WI38 (cell line): ENCODE results near the gene COQ3.

Experiments used
- H3K4me3 ChIP-seq: 2 replicates; pipeline ENCODE4 v1.5.1; 2011; ENCODE audit warnings: low read depth, mild to moderate bottlenecking, control low read depth, low read length
- TF ChIP-seq, protein P1 (sequence below): IDR thresholded peaks from 2 replicates; pipeline ENCODE4 v1.5.1; 2012; ENCODE audit warnings: low read depth, mild to moderate bottlenecking, control low read depth, low read length

COQ3 gene

DNA sequence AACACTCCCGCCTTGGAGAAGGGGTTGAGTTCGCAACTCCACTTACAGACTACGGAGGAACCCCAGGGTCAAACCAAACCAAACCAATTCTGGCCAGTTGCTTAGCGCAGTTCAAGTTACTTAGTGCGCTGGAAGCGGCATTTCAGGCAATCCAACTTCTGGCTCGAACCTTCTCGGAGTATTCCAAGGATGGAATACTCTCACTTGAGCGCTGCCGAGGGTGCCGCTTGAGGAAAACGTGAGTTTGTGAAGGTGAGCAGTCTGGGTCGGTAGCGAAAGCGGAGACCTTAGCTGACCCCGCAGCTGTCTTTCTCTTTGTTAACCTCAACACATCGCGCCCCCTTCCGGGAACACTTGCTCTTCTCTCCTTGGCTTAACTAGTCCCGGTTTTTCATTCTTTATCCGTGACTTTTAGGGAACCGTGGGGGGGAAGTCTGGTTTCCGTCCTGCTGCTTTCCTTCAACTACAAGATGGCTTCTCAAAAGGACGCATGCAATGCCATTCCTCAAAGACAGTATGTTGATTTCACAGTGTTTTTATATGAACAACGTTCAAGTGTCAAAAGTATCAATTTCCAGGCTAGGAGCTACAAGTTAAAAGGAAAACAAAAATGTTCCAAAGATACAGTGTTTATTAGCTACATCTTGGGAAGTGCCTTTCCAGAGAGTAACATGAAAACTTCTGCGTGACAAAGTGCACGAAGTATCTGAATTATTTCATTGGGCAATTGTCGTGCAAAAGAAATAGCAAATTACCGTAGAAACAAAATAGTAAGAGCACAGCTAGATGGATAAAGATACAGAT, 31.9 kb upstream of the COQ3 start:
- H3K4me3 ChIP-seq, result peak overlapping the region; percentile 89
- TF ChIP-seq, protein P1, sequence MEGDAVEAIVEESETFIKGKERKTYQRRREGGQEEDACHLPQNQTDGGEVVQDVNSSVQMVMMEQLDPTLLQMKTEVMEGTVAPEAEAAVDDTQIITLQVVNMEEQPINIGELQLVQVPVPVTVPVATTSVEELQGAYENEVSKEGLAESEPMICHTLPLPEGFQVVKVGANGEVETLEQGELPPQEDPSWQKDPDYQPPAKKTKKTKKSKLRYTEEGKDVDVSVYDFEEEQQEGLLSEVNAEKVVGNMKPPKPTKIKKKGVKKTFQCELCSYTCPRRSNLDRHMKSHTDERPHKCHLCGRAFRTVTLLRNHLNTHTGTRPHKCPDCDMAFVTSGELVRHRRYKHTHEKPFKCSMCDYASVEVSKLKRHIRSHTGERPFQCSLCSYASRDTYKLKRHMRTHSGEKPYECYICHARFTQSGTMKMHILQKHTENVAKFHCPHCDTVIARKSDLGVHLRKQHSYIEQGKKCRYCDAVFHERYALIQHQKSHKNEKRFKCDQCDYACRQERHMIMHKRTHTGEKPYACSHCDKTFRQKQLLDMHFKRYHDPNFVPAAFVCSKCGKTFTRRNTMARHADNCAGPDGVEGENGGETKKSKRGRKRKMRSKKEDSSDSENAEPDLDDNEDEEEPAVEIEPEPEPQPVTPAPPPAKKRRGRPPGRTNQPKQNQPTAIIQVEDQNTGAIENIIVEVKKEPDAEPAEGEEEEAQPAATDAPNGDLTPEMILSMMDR, result peak; percentile 30

DNA sequence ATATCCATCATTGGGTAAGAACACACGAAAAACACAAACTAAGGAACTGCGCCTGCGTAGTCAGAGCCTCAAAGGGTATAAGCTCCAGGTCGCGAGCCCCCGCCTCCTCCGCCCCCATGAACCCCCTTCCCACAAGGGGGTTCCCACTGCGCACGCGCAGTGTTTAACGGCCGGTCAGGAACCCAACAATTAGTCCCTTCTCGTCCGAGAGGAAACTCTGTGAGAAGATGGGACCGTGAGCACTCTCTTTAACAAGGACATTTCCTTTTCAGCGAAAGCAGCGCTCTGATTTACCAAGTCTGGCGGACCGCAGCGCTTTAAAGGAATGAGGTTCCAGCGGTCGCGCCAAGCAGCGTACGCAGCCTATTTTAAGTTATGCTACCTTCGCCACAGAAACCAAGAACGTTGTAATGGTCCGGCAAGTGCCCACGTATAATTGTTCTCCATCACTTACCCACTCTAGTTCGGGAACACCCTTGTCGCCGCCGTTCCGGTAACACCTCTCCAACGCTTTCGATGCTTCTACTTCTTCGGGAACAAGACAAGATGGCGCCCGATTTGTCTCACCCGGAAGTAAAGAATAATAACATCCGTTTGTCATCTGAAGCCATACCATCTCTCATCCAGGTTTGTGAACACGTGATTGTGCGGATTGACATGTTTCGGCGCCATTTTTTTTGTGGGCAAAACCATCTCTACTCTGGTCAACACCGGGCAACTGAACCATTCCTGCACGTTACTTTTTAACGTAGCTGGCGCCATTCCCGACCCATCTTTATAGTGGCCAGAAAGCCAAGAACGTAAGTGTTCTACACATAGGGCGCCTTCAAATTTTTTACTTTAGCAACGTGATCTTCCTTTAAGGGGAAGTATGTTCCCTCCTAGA, 31.0 kb upstream of the COQ3 start, which contains the start of gene PNISR:
Gene PNISR, minus strand, starts transcription at position 548 of the 886 bp plus-strand sequence. CDS start 10,649 bp downstream, outside the sequence.
- TF ChIP-seq, protein P1, result no peak
- H3K4me3 ChIP-seq, result peak within 1 kb of the TSS; percentile 89

DNA sequence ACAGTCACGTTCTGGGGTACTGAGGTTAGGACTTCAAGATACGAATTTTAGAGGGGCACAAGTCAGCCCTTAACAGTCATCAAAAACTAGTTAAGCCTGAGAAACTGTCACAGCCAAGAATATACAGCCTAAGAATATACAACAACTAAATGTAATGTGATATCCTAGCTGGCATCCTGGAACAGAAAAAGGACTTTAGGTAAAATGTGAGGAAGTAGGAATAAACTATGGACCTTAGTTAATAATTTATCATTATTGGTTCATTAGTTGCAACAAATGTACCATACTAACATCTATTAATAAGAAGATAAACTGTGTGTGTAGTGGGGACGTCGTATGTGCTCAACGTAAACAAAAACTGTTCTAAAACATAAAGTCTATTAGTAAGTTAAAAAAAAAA, 30.0 kb upstream of the COQ3 start:
- H3K4me3 ChIP-seq, result peak overlapping the region; percentile 89
- TF ChIP-seq, protein P1, result no peak

DNA sequence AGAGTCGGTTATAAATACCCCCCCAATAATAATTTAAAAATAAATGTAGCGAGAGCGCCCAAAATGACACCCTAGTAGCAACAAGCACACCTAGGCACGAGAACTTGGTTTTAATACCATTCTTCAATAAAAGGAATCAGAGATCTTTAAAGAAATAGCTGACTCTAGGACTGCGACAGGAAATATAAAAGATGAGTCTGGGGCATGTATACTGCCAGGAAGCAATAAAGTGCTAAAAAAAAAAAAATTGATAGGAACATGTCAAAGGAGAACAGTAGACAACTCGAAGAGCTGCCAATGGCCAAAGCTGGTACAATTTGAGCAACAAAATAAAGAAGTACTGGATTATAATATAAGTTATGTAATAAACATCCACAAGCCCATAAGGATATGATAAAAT, 28.9 kb upstream of the COQ3 start:
- no peak overlapping the region for H3K4me3 ChIP-seq

DNA sequence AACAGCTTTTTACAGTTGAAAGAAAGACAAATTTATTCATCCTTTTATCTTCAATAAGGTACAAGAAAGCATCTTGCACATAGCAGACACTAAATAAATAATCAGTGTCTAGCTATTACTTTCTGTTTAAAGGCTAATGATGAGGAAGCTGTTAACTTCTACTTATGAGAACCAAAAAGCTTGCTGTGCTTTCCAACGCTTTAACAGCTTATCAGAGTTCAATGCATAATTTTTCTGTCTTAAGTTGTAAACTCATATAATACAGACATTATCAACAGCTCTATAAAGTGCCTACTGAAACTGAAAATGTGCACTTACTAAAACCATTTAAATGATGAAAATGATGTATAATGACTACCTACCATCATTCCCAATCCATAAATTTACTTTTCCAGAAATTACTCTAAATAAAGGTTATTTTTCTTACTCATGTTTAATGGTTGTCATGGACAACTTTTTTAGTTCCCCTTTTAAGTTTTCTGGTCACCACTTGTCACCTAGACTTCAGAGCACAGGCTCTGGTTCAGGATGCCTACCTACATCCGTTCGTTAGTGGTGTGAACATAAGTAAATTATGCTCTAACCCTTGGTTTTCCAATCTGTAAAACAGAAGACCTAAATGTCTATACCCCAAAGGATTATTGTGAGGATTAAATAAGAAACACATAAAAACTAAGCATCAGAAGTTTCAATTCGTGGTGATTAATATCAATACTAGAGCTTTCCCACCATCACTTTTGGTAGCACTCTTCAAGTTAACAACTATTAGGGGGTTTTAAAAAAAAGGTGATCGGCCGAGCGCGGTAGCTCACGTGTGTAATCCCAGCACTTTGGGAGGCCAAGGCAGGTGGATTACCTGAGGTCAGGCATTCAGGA, 23.1 kb upstream of the COQ3 start:
- TF ChIP-seq, protein P1, result no peak
- H3K4me3 ChIP-seq, result no peak overlapping the region

More for the DNA sequence above, 28.9 kb upstream of the COQ3 start:
- TF ChIP-seq, protein P1, result no peak

DNA sequence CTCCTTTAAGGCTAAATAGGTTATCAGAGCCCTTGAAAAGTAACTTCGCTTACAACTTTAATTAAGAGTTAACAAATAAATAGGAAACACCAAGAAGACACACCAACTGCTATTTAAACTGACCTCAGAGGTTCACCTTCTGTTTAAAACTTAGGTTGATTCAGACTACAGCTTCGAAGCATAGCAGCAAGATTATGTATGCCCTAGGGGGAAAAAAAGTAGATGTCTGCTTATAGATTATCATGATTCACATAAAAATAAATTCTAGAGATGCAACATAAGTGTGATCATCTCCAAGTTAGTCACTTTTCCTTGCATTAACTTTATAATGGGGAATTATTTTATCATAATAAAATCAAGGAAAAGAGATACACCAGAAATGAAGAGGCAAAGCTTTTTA, 22.2 kb upstream of the COQ3 start:
- H3K4me3 ChIP-seq, result no peak overlapping the region

More for the DNA sequence above, 22.2 kb upstream of the COQ3 start:
- TF ChIP-seq, protein P1, result no peak
